Hepatocyte (in vitro differentiated cells): Measurements from ENCODE around the gene ABCA1. TPM values are rescaled to one million over a fixed set of nuclear protein-coding genes. Genes with fewer than 3 reads are reported as not detected.

Source experiments
- DNase-seq: peaks from one replicate; pipeline ENCODE4 v3.0.0-alpha.2; 2016; ENCODE audit warnings: low spot score
- H2AFZ ChIP-seq: fragments of 200-600 bp; sonication (generic); 2 replicates; pipeline ENCODE4 v1.6.0; 2016; ENCODE audit warnings: antibody characterized with exemption, mild to moderate bottlenecking
- H3K27ac ChIP-seq: fragments of 200-600 bp; sonication (generic); 2 replicates; pipeline ENCODE4 v1.5.1; 2016; ENCODE audit warnings: mild to moderate bottlenecking
- H3K27me3 ChIP-seq: fragments of 200-600 bp; sonication (generic); 2 replicates; pipeline ENCODE4 v1.6.1; 2016
- H3K36me3 ChIP-seq: fragments of 200-600 bp; sonication (generic); replicated peaks from 2 replicates; pipeline ENCODE4 v1.5.1; 2016; ENCODE audit warnings: low read depth; ENCODE audit not compliant: insufficient read depth
- H3K4me1 ChIP-seq: fragments of 200-600 bp; sonication (generic); 2 replicates; pipeline ENCODE4 v1.5.1; 2016; ENCODE audit warnings: mild to moderate bottlenecking, moderate library complexity; ENCODE audit not compliant: insufficient read depth
- H3K4me2 ChIP-seq: fragments of 200-600 bp; sonication (generic); 2 replicates; pipeline ENCODE4 v1.6.0; 2016
- H3K4me3 ChIP-seq: fragments of 200-600 bp; sonication (generic); 2 replicates; pipeline ENCODE4 v1.5.1; 2016; ENCODE audit warnings: mild to moderate bottlenecking
- H3K79me2 ChIP-seq: fragments of 200-600 bp; sonication (generic); 2 replicates; pipeline ENCODE4 v1.6.0; 2017; ENCODE audit warnings: mild to moderate bottlenecking
- H3K9me2 ChIP-seq: fragments of 200-600 bp; sonication (generic); replicated peaks from 2 replicates; pipeline ENCODE4 v1.6.0; 2017; ENCODE audit warnings: mild to moderate bottlenecking; ENCODE audit not compliant: insufficient read depth
- H3K9me3 ChIP-seq: fragments of 200-600 bp; sonication (generic); 2 replicates; pipeline ENCODE4 v1.5.1; 2016; ENCODE audit warnings: low read depth, mild to moderate bottlenecking
- H4K20me1 ChIP-seq: fragments of 200-600 bp; sonication (generic); 2 replicates; pipeline ENCODE4 v1.6.0; 2016; ENCODE audit warnings: mild to moderate bottlenecking; ENCODE audit not compliant: insufficient read depth, poor library complexity, severe bottlenecking
- EZH2 ChIP-seq: fragments of 200-600 bp; sonication (generic); IDR thresholded peaks from 2 replicates; pipeline ENCODE4 v1.6.1; 2016; ENCODE audit warnings: antibody characterized with exemption, mild to moderate bottlenecking, borderline replicate concordance
- EZH2phosphoT487 ChIP-seq: fragments of 200-600 bp; sonication (generic); IDR thresholded peaks from one replicate; pipeline ENCODE4 v1.6.1; 2018; ENCODE audit warnings: antibody characterized with exemption, mild to moderate bottlenecking, low read depth, moderate library complexity; ENCODE audit not compliant: unreplicated experiment, severe bottlenecking
- WGBS: methylation state at CpG from one replicate; pipeline ENCODE4 v1.1.6; 2016; ENCODE audit warnings: low lambda C conversion rate; ENCODE audit errors: missing lambda C conversion rate; 5-methylcytosine and 5-hydroxymethylcytosine counted together
- polyA plus RNA-seq: library from polyadenylated mRNA; unstranded; fragments of >200 nt; fragmentation: Nextera tagmentation; extraction: Ambion mirVana; gene quantifications from 2 replicates; pipeline ENCODE4 v1.2.1, GENCODE V29; 2016
- total RNA-seq: library from RNA; depleted of rRNA; stranded (reverse); fragments of >200 nt; gene quantifications from 2 replicates; pipeline ENCODE4 v1.2.3, GENCODE V29; 2014
- TF ChIP-seq, protein P1 (sequence below): fragments of 200-600 bp; sonication (generic); IDR thresholded peaks from 2 replicates; pipeline ENCODE4 v1.5.1; 2016; ENCODE audit warnings: antibody characterized with exemption, mild to moderate bottlenecking; ENCODE audit not compliant: poor library complexity

Gene ABCA1
- total and polyA plus RNA-seq, 2 experiments from 2014 or later, result 14.5 to 87.4 TPM

DNA sequence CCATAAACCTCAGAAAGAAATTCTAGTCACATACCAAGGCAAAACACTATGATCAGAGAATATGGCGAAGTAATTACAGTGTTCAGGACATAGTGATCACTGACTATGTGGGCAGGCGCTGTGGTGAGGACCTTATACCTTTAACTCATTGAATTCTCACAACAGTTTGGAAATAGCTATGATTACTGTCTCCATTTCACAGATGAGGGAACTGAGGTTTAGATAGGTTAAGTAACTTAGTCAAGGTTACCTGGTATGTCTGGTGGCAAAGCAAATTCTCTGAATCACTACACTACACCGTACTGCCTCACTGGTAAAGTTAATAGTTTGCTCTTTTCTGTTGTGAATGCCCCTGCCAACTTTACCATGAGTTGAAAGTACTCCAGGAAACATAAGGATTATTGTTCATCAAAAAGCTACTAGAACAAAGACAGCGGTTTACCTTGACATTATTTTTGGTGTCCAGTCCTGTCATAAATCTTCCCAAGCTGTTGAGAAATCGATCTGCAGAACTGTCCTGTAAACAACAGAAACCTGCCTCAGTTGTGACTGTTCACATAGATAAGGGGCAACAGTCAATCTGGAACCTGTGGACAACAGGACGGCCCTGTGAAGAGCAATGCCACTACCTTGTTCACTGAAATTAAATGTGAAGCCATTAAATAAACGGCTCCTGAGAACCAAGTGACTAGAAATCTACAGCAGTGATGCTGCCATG, 127.7 kb downstream of the ABCA1 start:
- no peak for DNase-seq
- TF ChIP-seq EZH2phosphoT487, result no peak
- TF ChIP-seq, protein P1, sequence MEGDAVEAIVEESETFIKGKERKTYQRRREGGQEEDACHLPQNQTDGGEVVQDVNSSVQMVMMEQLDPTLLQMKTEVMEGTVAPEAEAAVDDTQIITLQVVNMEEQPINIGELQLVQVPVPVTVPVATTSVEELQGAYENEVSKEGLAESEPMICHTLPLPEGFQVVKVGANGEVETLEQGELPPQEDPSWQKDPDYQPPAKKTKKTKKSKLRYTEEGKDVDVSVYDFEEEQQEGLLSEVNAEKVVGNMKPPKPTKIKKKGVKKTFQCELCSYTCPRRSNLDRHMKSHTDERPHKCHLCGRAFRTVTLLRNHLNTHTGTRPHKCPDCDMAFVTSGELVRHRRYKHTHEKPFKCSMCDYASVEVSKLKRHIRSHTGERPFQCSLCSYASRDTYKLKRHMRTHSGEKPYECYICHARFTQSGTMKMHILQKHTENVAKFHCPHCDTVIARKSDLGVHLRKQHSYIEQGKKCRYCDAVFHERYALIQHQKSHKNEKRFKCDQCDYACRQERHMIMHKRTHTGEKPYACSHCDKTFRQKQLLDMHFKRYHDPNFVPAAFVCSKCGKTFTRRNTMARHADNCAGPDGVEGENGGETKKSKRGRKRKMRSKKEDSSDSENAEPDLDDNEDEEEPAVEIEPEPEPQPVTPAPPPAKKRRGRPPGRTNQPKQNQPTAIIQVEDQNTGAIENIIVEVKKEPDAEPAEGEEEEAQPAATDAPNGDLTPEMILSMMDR, result no peak
- no peak for TF ChIP-seq EZH2
- Histone ChIP-seq H4K20me1 (peaks cover 5% of the 10 kb centered on the region), H3K9me2 (no peaks in the 10 kb centered on the region), H3K4me1 (no peaks in the 10 kb centered on the region), H3K27ac (no peak overlapping the region), H3K9me3 (no peaks in the 10 kb centered on the region), H3K79me2 (no peaks in the 10 kb centered on the region), H3K36me3 (no peaks in the 10 kb centered on the region), H3K4me2 (no peak overlapping the region), H3K4me3 (no peak overlapping the region), H3K27me3 (no peaks in the 10 kb centered on the region), H2AFZ (no peak overlapping the region)
- WGBS, result 89% methylated on average over 7 of the region's 7 CpGs

DNA sequence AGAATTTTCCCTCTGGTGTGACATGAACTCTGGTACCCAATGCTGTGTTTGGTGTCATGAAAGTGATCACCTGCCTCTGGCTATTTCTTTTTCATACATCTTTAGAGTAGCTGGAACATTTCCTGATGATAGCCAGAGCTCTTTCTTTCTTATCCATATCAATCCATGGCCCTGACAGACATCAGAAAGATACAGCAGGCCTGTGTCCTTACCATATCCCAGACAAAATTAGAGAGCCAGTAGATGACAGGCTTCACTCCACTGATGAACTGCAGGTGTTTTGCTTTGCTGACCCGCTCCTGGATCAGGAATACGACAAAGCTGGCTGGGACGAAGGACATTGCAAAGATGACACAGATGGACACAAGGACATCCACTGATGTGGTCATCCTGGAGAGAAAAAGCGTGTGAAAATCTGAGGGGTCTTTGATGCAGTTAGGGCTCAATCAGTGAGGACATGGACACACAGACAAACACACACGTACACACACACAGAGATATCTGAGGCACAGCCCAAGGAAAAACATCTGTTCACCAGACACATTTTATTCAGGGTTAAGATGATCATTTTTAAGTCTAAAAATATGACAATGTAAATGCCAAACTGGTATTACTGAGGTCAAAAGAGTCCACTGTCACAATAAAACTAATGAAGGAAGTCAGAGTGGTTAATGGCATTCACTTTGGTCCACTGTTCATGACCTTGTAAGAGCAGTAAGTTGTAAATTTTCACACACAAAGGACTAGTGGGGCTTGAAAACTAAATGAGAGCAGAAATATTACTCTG, 129.6 kb downstream of the ABCA1 start:
- Histone ChIP-seq H3K9me2 (no peaks in the 10 kb centered on the region), H3K79me2 (no peaks in the 10 kb centered on the region), H3K27me3 (no peaks in the 10 kb centered on the region), H4K20me1 (peaks cover 5% of the 10 kb centered on the region), H3K9me3 (no peaks in the 10 kb centered on the region), H3K36me3 (no peaks in the 10 kb centered on the region), H3K4me1 (no peaks in the 10 kb centered on the region), H3K4me3 (no peak overlapping the region), H3K27ac (no peak overlapping the region), H3K4me2 (no peak overlapping the region), H2AFZ (no peak overlapping the region)
- TF ChIP-seq EZH2phosphoT487 (no peak), EZH2 (no peak)
- TF ChIP-seq, protein P1, result no peak
- DNase-seq, result no peak
- 76% methylated on average over 5 of the region's 5 CpGs for WGBS

DNA sequence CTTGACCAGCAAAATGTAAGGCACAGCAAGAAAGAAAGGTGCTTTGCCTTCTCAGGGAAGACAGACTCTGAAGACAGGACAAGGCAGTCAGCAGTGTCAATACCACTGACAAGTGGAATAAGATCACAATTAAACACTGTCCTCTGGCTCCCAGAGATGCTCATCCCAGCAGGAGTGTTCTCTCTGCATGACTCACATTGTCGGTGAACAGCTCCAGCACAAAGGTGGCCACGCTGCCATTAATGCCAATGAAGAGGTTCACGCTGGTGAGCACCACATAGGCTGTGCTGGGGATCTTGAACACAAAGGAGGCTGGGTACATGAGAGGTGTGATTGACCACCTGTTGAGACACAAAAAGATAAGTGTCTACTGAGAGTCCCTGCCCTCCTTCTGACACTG, 132.1 kb downstream of the ABCA1 start:
- no peak overlapping the region for H3K4me3 ChIP-seq
- H3K9me2 ChIP-seq, result no peaks in the 10 kb centered on the region
- H3K79me2 ChIP-seq, result no peaks in the 10 kb centered on the region
- no peak overlapping the region for H2AFZ ChIP-seq
- WGBS, result 93% methylated on average over 3 of the region's 3 CpGs
- peaks cover 5% of the 10 kb centered on the region for H4K20me1 ChIP-seq
- H3K4me1 ChIP-seq, result no peaks in the 10 kb centered on the region
- no peaks in the 10 kb centered on the region for H3K27me3 ChIP-seq
- no peak for DNase-seq
- TF ChIP-seq EZH2 (no peak), EZH2phosphoT487 (no peak)
- TF ChIP-seq, protein P1, result no peak
- H3K27ac ChIP-seq, result no peak overlapping the region
- H3K36me3 ChIP-seq, result peaks cover 14% of the 10 kb centered on the region
- H3K9me3 ChIP-seq, result no peaks in the 10 kb centered on the region
- H3K4me2 ChIP-seq, result no peak overlapping the region
